HCT116 (cell line): ENCODE results near the gene GALR3. TPM values are rescaled to one million over a fixed set of nuclear protein-coding genes. Genes with fewer than 3 reads are reported as not detected.

ENCODE experiments used
- ATAC-seq: fragments of 200-7000 bp; cut with Tn5 transposase; 2 replicates; pipeline ENCODE4 v1.9.1; 2020; ENCODE audit warnings: mild to moderate bottlenecking, moderate library complexity
- BruUV-seq: library from RNA; stranded (reverse); fragments of 400-500 nt; replicated peaks from 2 replicates; lab custom pipeline; 2021; lab: Mats Ljungman, UMichigan
- CTCF ChIA-PET: fragments of 300-600 bp; sonication (Branson Sonifier 250); formaldehyde crosslinking; loops from one replicate; lab custom pipeline; 2021; ENCODE audit warnings: antibody characterized with exemption; lab: Charles Lee
- POLR2A ChIA-PET: fragments of 300-600, 350-600 bp; sonication (Branson Sonifier 250); formaldehyde crosslinking; loops from one replicate; lab custom pipeline; 2021; ENCODE audit warnings: antibody characterized with exemption; lab: Charles Lee
- RAD21 ChIA-PET, 2 experiments: fragments of 300-600 bp; sonication (Branson Sonifier 250); formaldehyde crosslinking; loops; one replicate each; lab custom pipeline; 2023; ENCODE audit warnings: low total read pairs in 2 of 2; ENCODE audit not compliant: uncharacterized antibody in 2 of 2, unreplicated experiment in 2 of 2, low non-redundant PET in 1 of 2; lab: Charles Lee
- DNase-seq: peaks from one replicate; pipeline ENCODE4 v3.0.0-alpha.2; 2010; ENCODE audit warnings: low read depth, low spot score
- H2AFZ ChIP-seq: fragments of 200-600 bp; shearing (Covaris generic), sonication (generic); 2 replicates; pipeline ENCODE4 v1.6.1; 2017; ENCODE audit warnings: low read depth, mixed run types, mixed read lengths, antibody characterized with exemption, low read length; ENCODE audit not compliant: poor library complexity, severe bottlenecking
- H3K27ac ChIP-seq: 2 replicates; pipeline ENCODE4 v1.5.1; 2012; ENCODE audit warnings: low read depth, low read length
- H3K27me3 ChIP-seq: fragments of 200-600 bp; sonication (generic); 2 replicates; pipeline ENCODE4 v1.6.1; 2016; ENCODE audit warnings: mixed run types, low read length, mixed read lengths; ENCODE audit not compliant: insufficient read depth
- H3K36me3 ChIP-seq, 2 experiments: fragments of 200-500 bp in 1 of 2; fragments of 200-600 bp in 1 of 2; sonication (Bioruptor generic) in 1 of 2; sonication (generic) in 1 of 2; 2 replicates each; pipeline versions ENCODE4 v1.5.1 to v1.6.1; 2014 to 2016; ENCODE audit warnings: low read length in 2 of 2, inconsistent platforms in 1 of 2, mixed read lengths in 1 of 2, mixed run types in 1 of 2; ENCODE audit not compliant: insufficient read depth in 2 of 2, control insufficient read depth in 1 of 2
- H3K4me1 ChIP-seq, 2 experiments: fragments of 200-600 bp in 1 of 2; sonication (generic) in 1 of 2; 2 replicates each; pipeline versions ENCODE4 v1.5.1 to v1.6.1; 2012 to 2017; ENCODE audit warnings: low read length in 2 of 2, inconsistent platforms in 1 of 2, mild to moderate bottlenecking in 1 of 2, mixed read lengths in 1 of 2, mixed run types in 1 of 2, moderate library complexity in 1 of 2; ENCODE audit not compliant: insufficient read depth in 2 of 2, control insufficient read depth in 1 of 2
- H3K4me2 ChIP-seq: fragments of 200-600 bp; sonication (generic); 2 replicates; pipeline ENCODE4 v1.6.1; 2017; ENCODE audit warnings: mixed run types, low read length, mixed read lengths
- H3K4me3 ChIP-seq, 2 experiments: fragments of 200-600 bp in 1 of 2; sonication (generic) in 1 of 2; replicated peaks in 1 of 2; 2 replicates each; pipeline ENCODE4 v1.5.1; 2011 to 2016; ENCODE audit warnings: low read length in 2 of 2, control low read depth in 1 of 2, low read depth in 1 of 2, mild to moderate bottlenecking in 1 of 2, mixed read lengths in 1 of 2, mixed run types in 1 of 2
- H3K79me2 ChIP-seq: fragments of 200-600 bp; sonication (generic); 2 replicates; pipeline ENCODE4 v1.6.1; 2017; ENCODE audit warnings: mild to moderate bottlenecking, mixed run types, low read length, moderate library complexity, mixed read lengths; ENCODE audit not compliant: insufficient read depth
- H3K9ac ChIP-seq: fragments of 200-600 bp; sonication (generic); 2 replicates; pipeline ENCODE4 v1.6.1; 2016; ENCODE audit warnings: low read length, mixed read lengths
- H3K9me2 ChIP-seq: fragments of 200-600 bp; sonication (generic), shearing (Covaris generic); 2 replicates; pipeline ENCODE4 v1.6.1; 2017; ENCODE audit warnings: mixed run types, mild to moderate bottlenecking, moderate library complexity; ENCODE audit not compliant: insufficient read depth
- H3K9me3 ChIP-seq, 2 experiments: fragments of 200-500 bp in 1 of 2; fragments of 200-600 bp in 1 of 2; sonication (Bioruptor generic) in 1 of 2; sonication (generic) in 1 of 2; 2 replicates each; pipeline ENCODE4 v1.6.1; 2014 to 2017; ENCODE audit warnings: low read length in 2 of 2, mixed read lengths in 2 of 2, inconsistent platforms in 1 of 2, low read depth in 1 of 2, mild to moderate bottlenecking in 1 of 2, mixed run types in 1 of 2, moderate library complexity in 1 of 2; ENCODE audit not compliant: control insufficient read depth in 1 of 2, insufficient read depth in 1 of 2
- H4K20me1 ChIP-seq: fragments of 200-600 bp; sonication (generic), shearing (Covaris generic); 2 replicates; pipeline ENCODE4 v1.6.1; 2017; ENCODE audit warnings: mixed run types, mild to moderate bottlenecking, moderate library complexity; ENCODE audit not compliant: insufficient read depth
- CEBPB ChIP-seq: IDR thresholded peaks from 2 replicates; pipeline ENCODE4 v1.6.1; 2012; ENCODE audit warnings: low read depth
- ELF1 ChIP-seq: IDR thresholded peaks from 2 replicates; pipeline ENCODE4 v1.6.1; 2012; ENCODE audit warnings: low read depth, borderline replicate concordance
- FOSL1 ChIP-seq: IDR thresholded peaks from 2 replicates; pipeline ENCODE4 v1.6.1; 2012; ENCODE audit warnings: low read depth
- JUND ChIP-seq: IDR thresholded peaks from 2 replicates; pipeline ENCODE4 v1.6.1; 2012
- POLR2A ChIP-seq: IDR thresholded peaks from 2 replicates; pipeline ENCODE4 v1.7.0; 2011; ENCODE audit warnings: borderline replicate concordance; ENCODE audit not compliant: insufficient read depth, insufficient read length; ENCODE audit errors: extremely low read depth
- POLR2AphosphoS5 ChIP-seq: IDR thresholded peaks from 2 replicates; pipeline ENCODE4 v1.6.1; 2011; ENCODE audit warnings: mild to moderate bottlenecking, low read depth, low read length, moderate library complexity
- RAD21 ChIP-seq: IDR thresholded peaks from 2 replicates; pipeline ENCODE4 v1.6.1; 2012; ENCODE audit warnings: low read depth, mild to moderate bottlenecking
- ZNF274 ChIP-seq: fragments of 200-500 bp; sonication (Bioruptor generic); IDR thresholded peaks from 2 replicates; pipeline ENCODE4 v1.6.1; 2014; ENCODE audit warnings: mild to moderate bottlenecking, low read depth, low read length, inconsistent platforms
- intact Hi-C: fragments of 100-400 bp; cut with micrococcal nuclease; formaldehyde crosslinking; loops from 2 replicates; pipeline ENCODE4 v1.10.0; 2022
- total RNA-seq: library from RNA; stranded (reverse); gene quantifications from one replicate; pipeline ENCODE4 v1.2.1, GENCODE V29; 2021; ENCODE audit not compliant: unreplicated experiment
- TF ChIP-seq, protein P1 (sequence below): IDR thresholded peaks from 2 replicates; pipeline ENCODE4 v1.6.1; 2011; ENCODE audit warnings: mild to moderate bottlenecking, low read length, moderate library complexity; ENCODE audit not compliant: insufficient replicate concordance; ENCODE audit errors: extremely low read depth
- TF ChIP-seq, protein P2 (sequence below), 3 experiments: fragments of 200-600 bp in 1 of 3; sonication (generic) in 1 of 3; IDR thresholded peaks in 2 of 3; conservative IDR thresholded peaks in 1 of 3; 2 replicates each; pipeline ENCODE4 v1.5.1; 2012 to 2017; ENCODE audit warnings: low read depth in 2 of 3, low read length in 2 of 3, antibody characterized with exemption in 1 of 3, borderline replicate concordance in 1 of 3, control low read depth in 1 of 3, mild to moderate bottlenecking in 1 of 3, mixed read lengths in 1 of 3, mixed run types in 1 of 3, moderate library complexity in 1 of 3; ENCODE audit not compliant: insufficient read depth in 1 of 3

GALR3 gene
- total RNA-seq, 1 experiment from 2014 or later = 0.32 TPM

DNA sequence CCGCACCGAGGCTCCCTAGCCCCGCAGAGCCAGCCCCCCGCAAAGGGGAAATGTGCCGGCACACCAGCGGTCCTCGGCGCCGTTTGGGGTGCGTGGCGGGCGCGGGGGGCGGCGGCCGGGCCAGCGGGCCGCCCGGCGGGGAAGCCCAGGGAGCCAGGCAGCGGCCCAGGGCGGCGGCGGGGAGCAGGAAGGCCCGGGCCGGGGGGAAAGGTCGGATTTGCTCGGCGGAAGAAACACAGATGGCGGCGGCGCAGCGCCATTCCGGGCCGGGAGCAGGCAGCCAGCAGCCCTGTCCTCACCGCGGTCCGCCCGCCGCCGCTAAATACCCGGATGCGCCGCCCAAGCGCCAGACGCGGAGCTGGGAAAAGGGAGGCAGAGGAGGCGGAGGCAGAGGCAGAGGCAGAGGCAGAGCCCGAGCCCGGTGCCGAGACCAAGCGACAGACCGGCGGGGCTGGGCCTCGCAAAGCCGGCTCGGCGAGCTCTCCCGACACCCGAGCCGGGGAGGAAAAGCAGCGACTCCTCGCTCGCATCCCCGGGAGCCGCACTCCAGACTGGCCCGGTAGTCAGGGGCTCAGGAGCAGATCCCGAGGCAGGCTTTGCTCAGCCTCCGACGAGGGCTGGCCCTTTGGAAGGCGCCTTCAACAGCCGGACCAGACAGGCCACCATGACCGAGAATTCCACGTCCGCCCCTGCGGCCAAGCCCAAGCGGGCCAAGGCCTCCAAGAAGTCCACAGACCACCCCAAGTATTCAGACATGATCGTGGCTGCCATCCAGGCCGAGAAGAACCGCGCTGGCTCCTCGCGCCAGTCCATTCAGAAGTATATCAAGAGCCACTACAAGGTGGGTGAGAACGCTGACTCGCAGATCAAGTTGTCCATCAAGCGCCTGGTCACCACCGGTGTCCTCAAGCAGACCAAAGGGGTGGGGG lies 18.0 kb upstream of the GALR3 start (continued):
- TF ChIP-seq FOSL1 (no peak), ZNF274 (no peak), RAD21 (no peak), JUND (peak; percentile 61), ELF1 (no peak), CEBPB (no peak; the same call in 1 of the 2 replicates)

DNA sequence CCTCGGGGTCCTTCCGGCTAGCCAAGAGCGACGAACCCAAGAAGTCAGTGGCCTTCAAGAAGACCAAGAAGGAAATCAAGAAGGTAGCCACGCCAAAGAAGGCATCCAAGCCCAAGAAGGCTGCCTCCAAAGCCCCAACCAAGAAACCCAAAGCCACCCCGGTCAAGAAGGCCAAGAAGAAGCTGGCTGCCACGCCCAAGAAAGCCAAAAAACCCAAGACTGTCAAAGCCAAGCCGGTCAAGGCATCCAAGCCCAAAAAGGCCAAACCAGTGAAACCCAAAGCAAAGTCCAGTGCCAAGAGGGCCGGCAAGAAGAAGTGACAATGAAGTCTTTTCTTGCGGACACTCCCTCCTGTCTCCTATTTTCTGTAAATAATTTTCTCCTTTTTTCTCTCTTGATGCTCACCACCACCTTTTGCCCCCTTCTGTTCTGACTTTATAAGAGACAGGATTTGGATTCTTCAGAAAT lies 17.3 kb upstream of the GALR3 start:
- CTCF ChIA-PET = interaction anchor here (1.5 kb wide), 1 partner anchor 23 kb away, joined by 6 read pairs; no protein-coding TSS in a partner anchor
- peak overlapping the region; percentile 87 for H3K27ac ChIP-seq
- intact Hi-C loops = loop anchor here (5.0 kb wide), 1 partner anchor 199 kb away; the partner anchor contains the start of gene GGA1
- TF ChIP-seq, protein P1, sequence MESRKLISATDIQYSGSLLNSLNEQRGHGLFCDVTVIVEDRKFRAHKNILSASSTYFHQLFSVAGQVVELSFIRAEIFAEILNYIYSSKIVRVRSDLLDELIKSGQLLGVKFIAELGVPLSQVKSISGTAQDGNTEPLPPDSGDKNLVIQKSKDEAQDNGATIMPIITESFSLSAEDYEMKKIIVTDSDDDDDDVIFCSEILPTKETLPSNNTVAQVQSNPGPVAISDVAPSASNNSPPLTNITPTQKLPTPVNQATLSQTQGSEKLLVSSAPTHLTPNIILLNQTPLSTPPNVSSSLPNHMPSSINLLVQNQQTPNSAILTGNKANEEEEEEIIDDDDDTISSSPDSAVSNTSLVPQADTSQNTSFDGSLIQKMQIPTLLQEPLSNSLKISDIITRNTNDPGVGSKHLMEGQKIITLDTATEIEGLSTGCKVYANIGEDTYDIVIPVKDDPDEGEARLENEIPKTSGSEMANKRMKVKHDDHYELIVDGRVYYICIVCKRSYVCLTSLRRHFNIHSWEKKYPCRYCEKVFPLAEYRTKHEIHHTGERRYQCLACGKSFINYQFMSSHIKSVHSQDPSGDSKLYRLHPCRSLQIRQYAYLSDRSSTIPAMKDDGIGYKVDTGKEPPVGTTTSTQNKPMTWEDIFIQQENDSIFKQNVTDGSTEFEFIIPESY = no peak
- peak; percentile 30 for TF ChIP-seq POLR2A
- no peak for TF ChIP-seq JUND
- peak; percentile 69 for TF ChIP-seq POLR2AphosphoS5
- TF ChIP-seq, protein P2, sequence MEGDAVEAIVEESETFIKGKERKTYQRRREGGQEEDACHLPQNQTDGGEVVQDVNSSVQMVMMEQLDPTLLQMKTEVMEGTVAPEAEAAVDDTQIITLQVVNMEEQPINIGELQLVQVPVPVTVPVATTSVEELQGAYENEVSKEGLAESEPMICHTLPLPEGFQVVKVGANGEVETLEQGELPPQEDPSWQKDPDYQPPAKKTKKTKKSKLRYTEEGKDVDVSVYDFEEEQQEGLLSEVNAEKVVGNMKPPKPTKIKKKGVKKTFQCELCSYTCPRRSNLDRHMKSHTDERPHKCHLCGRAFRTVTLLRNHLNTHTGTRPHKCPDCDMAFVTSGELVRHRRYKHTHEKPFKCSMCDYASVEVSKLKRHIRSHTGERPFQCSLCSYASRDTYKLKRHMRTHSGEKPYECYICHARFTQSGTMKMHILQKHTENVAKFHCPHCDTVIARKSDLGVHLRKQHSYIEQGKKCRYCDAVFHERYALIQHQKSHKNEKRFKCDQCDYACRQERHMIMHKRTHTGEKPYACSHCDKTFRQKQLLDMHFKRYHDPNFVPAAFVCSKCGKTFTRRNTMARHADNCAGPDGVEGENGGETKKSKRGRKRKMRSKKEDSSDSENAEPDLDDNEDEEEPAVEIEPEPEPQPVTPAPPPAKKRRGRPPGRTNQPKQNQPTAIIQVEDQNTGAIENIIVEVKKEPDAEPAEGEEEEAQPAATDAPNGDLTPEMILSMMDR (IDR thresholded peaks at IDR 0.05 in 2 of 3, conservative IDR thresholded peaks at IDR 0.05 in 1 of 3; ENCODE audit: borderline replicate concordance in 1 of 3, insufficient read depth in 1 of 3, low read depth in 2 of 3, low read length in 2 of 3) = no peak
- TF ChIP-seq, all 23 proteins: peak for 2
- H4K20me1 ChIP-seq = no peaks in the 10 kb centered on the region
- H3K9me3 ChIP-seq = no peaks in the 10 kb centered on the region
- H3K79me2 ChIP-seq = peaks cover 46% of the 10 kb centered on the region
- ChIA-PET RAD21 (no interaction called here), POLR2A (interaction anchor here (1.0 to 4.3 kb wide), 11 partner anchors 11 to 198 kb away, joined by 3 to 38 read pairs (median 11); partner anchors contain the start of genes GGA1, LGALS1 and PDXP)
- BruUV-seq = no TSS peak
- H3K9me2 ChIP-seq = no peaks in the 10 kb centered on the region
- ATAC-seq (no peak), DNase-seq (no peak)
- no peaks in the 10 kb centered on the region for H3K36me3 ChIP-seq
- H3K4me1 ChIP-seq = peaks cover 18 to 69% of the 10 kb centered on the region in 2 experiments; a peak in 3 of 4 replicates
- no peak overlapping the region for H2AFZ ChIP-seq
- H3K27me3 ChIP-seq = no peaks in the 10 kb centered on the region
- peak overlapping the region; percentile 80 to 95 for H3K4me3 ChIP-seq
- peak overlapping the region; percentile 98 for H3K9ac ChIP-seq
- peak overlapping the region; percentile 91 for H3K4me2 ChIP-seq
